Lower lobe of right lung (tissue), 2 donors: ENCODE data around the gene GPR39. TPM values are rescaled to one million over a fixed set of nuclear protein-coding genes. Genes with fewer than 3 reads are reported as not detected.

Experiments
- ATAC-seq, 2 donors: fragments of 200-7000 bp; cut with Tn5 transposase; one replicate each; pipeline ENCODE4 v1.9.1; 2020 to 2022; ENCODE audit warnings: mild to moderate bottlenecking in 2 of 2, moderate library complexity in 2 of 2
- DNase-seq: peaks from one replicate; pipeline ENCODE4 v3.0.0-alpha.2; 2020
- H3K27ac ChIP-seq: fragments of 200-600 bp; one replicate; pipeline ENCODE4 v1.8.0; 2022
- H3K27me3 ChIP-seq: fragments of 200-600 bp; one replicate; pipeline ENCODE4 v1.8.0; 2022; ENCODE audit warnings: low read depth
- H3K36me3 ChIP-seq: fragments of 200-600 bp; one replicate; pipeline ENCODE4 v1.8.0; 2022; ENCODE audit warnings: mild to moderate bottlenecking
- H3K4me1 ChIP-seq: fragments of 200-600 bp; one replicate; pipeline ENCODE4 v1.8.0; 2022
- H3K4me3 ChIP-seq: fragments of 200-600 bp; one replicate; pipeline ENCODE4 v1.8.0; 2022; ENCODE audit warnings: mild to moderate bottlenecking
- H3K9me3 ChIP-seq: fragments of 200-600 bp; one replicate; pipeline ENCODE4 v1.8.0; 2022
- intact Hi-C: fragments of 100-400 bp; cut with DNase I; formaldehyde crosslinking; loops from one replicate; pipeline ENCODE4 v1.11.0; 2022
- total RNA-seq: library from RNA; stranded (reverse); fragmentation: NEBNext Ultra II Directional; extraction: Animal tissue kit (Norgen Biotek cat#: 25700); gene quantifications from one replicate; pipeline ENCODE4 v1.2.1, GENCODE V29; 2021
- TF ChIP-seq, protein P1 (sequence below): fragments of 200-600 bp; IDR thresholded peaks from one replicate; pipeline ENCODE4 v1.8.0; 2022; ENCODE audit warnings: antibody characterized with exemption, mild to moderate bottlenecking
- donor health status: DM: no; HTN: yes; CAD: no; lungs with severe emphysema.

The GPR39 gene
- total RNA-seq, 1 donor from 2014 or later, result 11.2 TPM

- intact Hi-C loops, result no loop called here
- H3K9me3 ChIP-seq, result no peaks in the 10 kb centered on the region
- ATAC-seq (no peak), DNase-seq (no peak)
- H3K27ac ChIP-seq, result no peak overlapping the region
- H3K36me3 ChIP-seq, result no peaks in the 10 kb centered on the region
- H3K4me3 ChIP-seq, result no peak overlapping the region
- TF ChIP-seq, protein P1, sequence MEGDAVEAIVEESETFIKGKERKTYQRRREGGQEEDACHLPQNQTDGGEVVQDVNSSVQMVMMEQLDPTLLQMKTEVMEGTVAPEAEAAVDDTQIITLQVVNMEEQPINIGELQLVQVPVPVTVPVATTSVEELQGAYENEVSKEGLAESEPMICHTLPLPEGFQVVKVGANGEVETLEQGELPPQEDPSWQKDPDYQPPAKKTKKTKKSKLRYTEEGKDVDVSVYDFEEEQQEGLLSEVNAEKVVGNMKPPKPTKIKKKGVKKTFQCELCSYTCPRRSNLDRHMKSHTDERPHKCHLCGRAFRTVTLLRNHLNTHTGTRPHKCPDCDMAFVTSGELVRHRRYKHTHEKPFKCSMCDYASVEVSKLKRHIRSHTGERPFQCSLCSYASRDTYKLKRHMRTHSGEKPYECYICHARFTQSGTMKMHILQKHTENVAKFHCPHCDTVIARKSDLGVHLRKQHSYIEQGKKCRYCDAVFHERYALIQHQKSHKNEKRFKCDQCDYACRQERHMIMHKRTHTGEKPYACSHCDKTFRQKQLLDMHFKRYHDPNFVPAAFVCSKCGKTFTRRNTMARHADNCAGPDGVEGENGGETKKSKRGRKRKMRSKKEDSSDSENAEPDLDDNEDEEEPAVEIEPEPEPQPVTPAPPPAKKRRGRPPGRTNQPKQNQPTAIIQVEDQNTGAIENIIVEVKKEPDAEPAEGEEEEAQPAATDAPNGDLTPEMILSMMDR, result no peak
- no peaks in the 10 kb centered on the region for H3K27me3 ChIP-seq
- H3K4me1 ChIP-seq, result no peaks in the 10 kb centered on the region
Observed at GRCh38 chr2:132400169-132400900, 16.3 kb upstream of the GPR39 start.

- intact Hi-C loops, result no loop called here
Observed at GRCh38 chr2:132400901-132401240, 15.7 kb upstream of the GPR39 start.

DNA sequence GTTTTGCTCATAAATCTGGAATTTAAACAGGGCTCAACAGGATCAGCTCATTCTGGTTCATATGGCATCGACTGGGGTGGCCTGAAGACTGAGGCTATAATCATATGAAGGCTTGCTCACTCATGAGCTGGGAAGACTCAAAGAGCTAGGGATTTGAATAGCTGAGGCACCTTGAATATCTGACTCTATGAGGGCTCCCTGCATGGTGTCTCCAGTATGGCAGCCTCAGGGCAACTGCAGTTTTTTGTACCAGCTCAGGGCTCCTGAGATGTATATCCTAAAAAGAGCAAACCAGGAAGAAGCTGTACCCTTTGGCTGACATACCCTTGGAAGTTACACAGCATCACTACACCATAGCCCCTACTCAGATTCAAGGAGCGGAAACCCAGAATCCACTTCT lies 15.3 kb upstream of the GPR39 start:
- Histone ChIP-seq H3K27ac (no peak overlapping the region), H3K36me3 (no peaks in the 10 kb centered on the region), H3K4me3 (no peak overlapping the region), H3K4me1 (no peaks in the 10 kb centered on the region), H3K27me3 (no peaks in the 10 kb centered on the region), H3K9me3 (no peaks in the 10 kb centered on the region)
- intact Hi-C loops, result no loop called here
- ATAC-seq (no peak), DNase-seq (no peak)
- TF ChIP-seq, protein P1, result no peak

More at GRCh38 chr2:132400901-132401240, 15.7 kb upstream of the GPR39 start:
- Histone ChIP-seq H3K4me3 (no peak overlapping the region), H3K27me3 (no peaks in the 10 kb centered on the region), H3K9me3 (no peaks in the 10 kb centered on the region), H3K27ac (no peak overlapping the region), H3K4me1 (no peaks in the 10 kb centered on the region), H3K36me3 (no peaks in the 10 kb centered on the region)
- ATAC-seq (no peak), DNase-seq (no peak)
- TF ChIP-seq, protein P1, result no peak

- no peaks in the 10 kb centered on the region for H3K27me3 ChIP-seq
- TF ChIP-seq, protein P1, result no peak
- no peak overlapping the region for H3K4me3 ChIP-seq
- DNase-seq (no peak), ATAC-seq (no peak)
- no peaks in the 10 kb centered on the region for H3K36me3 ChIP-seq
- no peaks in the 10 kb centered on the region for H3K9me3 ChIP-seq
- intact Hi-C loops, result no loop called here
- no peaks in the 10 kb centered on the region for H3K4me1 ChIP-seq
- no peak overlapping the region for H3K27ac ChIP-seq
Observed at GRCh38 chr2:132403146-132403545, 13.5 kb upstream of the GPR39 start.

GRCh38 chr2:132404056-132404455 lies 12.5 kb upstream of the GPR39 start:
- Histone ChIP-seq H3K9me3 (no peaks in the 10 kb centered on the region), H3K4me1 (no peaks in the 10 kb centered on the region), H3K36me3 (no peaks in the 10 kb centered on the region), H3K27ac (no peak overlapping the region), H3K4me3 (no peak overlapping the region), H3K27me3 (no peaks in the 10 kb centered on the region)
- TF ChIP-seq, protein P1, result no peak
- no peak for DNase-seq
- no peak for ATAC-seq
- intact Hi-C loops, result no loop called here
